Measurements from ENCODE around the gene PLXNA4.

The PLXNA4 gene

DNA sequence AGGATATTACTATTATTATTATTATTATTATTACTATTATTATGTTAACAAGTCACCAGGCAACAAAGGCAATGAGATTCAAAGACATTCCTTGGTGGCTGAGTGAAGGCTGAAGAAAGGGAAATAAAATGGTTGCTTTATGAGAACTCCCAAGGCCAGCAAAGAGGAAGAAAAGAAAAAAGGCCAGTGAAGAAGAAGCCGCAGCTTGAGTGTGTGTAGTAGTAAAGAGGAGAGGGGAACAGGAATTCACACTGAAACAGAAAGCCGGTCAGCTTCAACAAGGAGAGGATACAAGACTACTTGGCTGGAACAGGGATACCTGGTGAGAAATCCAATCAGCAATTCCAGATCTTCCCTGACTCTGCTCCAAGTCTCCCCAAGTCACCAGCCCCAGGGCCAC is 42.4 kb downstream of the PLXNA4 start:
- in situ Hi-C loops (cut with HindIII; ENCODE audit: low sequenced_read_pairs) = no loop called here
- no peak overlapping the region for H3K4me3 ChIP-seq (ENCODE audit: low read depth, low read length)
- TF ChIP-seq CTCF (IDR thresholded peaks at IDR 0.05; ENCODE audit: low read depth, low read length, missing control alignments) = no peak
- DNase-seq (ENCODE audit: low read depth) = no peak

DNA sequence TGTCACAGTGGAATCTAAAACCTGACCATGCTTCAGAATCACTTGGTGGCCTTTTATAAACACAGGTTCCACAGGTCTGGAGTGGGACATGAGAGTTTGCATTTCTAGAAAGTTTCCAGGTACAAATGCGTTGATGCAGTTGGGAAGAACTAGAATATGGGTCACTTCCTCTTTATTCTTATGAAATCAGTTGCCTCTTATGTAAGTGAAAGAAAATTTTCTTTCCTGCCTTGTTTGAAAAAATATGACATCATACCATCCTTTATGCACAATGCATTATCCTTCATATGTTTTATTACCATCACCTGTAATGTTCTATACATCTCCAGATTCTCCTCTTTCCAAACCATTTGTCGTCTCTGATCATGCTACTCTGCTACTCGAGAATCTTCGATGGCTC is 44.0 kb downstream of the PLXNA4 start:
- no peak overlapping the region for H3K4me3 ChIP-seq (ENCODE audit: low read depth, low read length)
- DNase-seq (ENCODE audit: low read depth) = no peak
- TF ChIP-seq CTCF (IDR thresholded peaks at IDR 0.05; ENCODE audit: low read depth, low read length, missing control alignments) = no peak
- in situ Hi-C loops (cut with HindIII; ENCODE audit: low sequenced_read_pairs) = no loop called here

- no peak for TF ChIP-seq CTCF (IDR thresholded peaks at IDR 0.05; ENCODE audit: low read depth, low read length, missing control alignments)
- DNase-seq (ENCODE audit: low read depth) = no peak
- in situ Hi-C loops (cut with HindIII; ENCODE audit: low sequenced_read_pairs) = no loop called here
- H3K4me3 ChIP-seq (ENCODE audit: low read depth, low read length) = no peak overlapping the region
Measured at GRCh38 chr7:132531562-132531961, 44.7 kb downstream of the PLXNA4 start.

GRCh38 chr7:132528695-132529094 is 47.6 kb downstream of the PLXNA4 start:
- no peak for TF ChIP-seq CTCF (IDR thresholded peaks at IDR 0.05; ENCODE audit: low read depth, low read length, missing control alignments)
- in situ Hi-C loops (cut with HindIII; ENCODE audit: low sequenced_read_pairs) = no loop called here
- H3K4me3 ChIP-seq (ENCODE audit: low read depth, low read length) = no peak overlapping the region
- DNase-seq (ENCODE audit: low read depth) = no peak

GRCh38 chr7:132527467-132528410 is 48.5 kb downstream of the PLXNA4 start:
- in situ Hi-C loops (cut with HindIII; ENCODE audit: low sequenced_read_pairs) = no loop called here
- no peak for TF ChIP-seq CTCF (IDR thresholded peaks at IDR 0.05; ENCODE audit: low read depth, low read length, missing control alignments)
- no peak for DNase-seq (ENCODE audit: low read depth)
- no peak overlapping the region for H3K4me3 ChIP-seq (ENCODE audit: low read depth, low read length)

GRCh38 chr7:132526111-132526740 is 50.0 kb downstream of the PLXNA4 start:
- in situ Hi-C loops (cut with HindIII; ENCODE audit: low sequenced_read_pairs) = no loop called here
- TF ChIP-seq CTCF (IDR thresholded peaks at IDR 0.05; ENCODE audit: low read depth, low read length, missing control alignments) = no peak
- no peak overlapping the region for H3K4me3 ChIP-seq (ENCODE audit: low read depth, low read length)
- DNase-seq (ENCODE audit: low read depth) = no peak
